Hepatocyte (in vitro differentiated cells): Measurements from ENCODE around the gene RPS3A. TPM values are rescaled to one million over a fixed set of nuclear protein-coding genes. Genes with fewer than 3 reads are reported as not detected.
"Not testable (repeated sequence)": the region's sequence is repeated elsewhere in the genome, so short reads cannot be mapped to it uniquely, and the experiment has no call there.

Experiments
- DNase-seq: peaks from one replicate; pipeline ENCODE4 v3.0.0-alpha.2; 2016; ENCODE audit warnings: low spot score
- H2AFZ ChIP-seq: fragments of 200-600 bp; sonication (generic); 2 replicates; pipeline ENCODE4 v1.6.0; 2016; ENCODE audit warnings: antibody characterized with exemption, mild to moderate bottlenecking
- H3K27ac ChIP-seq: fragments of 200-600 bp; sonication (generic); 2 replicates; pipeline ENCODE4 v1.5.1; 2016; ENCODE audit warnings: mild to moderate bottlenecking
- H3K27me3 ChIP-seq: fragments of 200-600 bp; sonication (generic); 2 replicates; pipeline ENCODE4 v1.6.1; 2016
- H3K36me3 ChIP-seq: fragments of 200-600 bp; sonication (generic); replicated peaks from 2 replicates; pipeline ENCODE4 v1.5.1; 2016; ENCODE audit warnings: low read depth; ENCODE audit not compliant: insufficient read depth
- H3K4me1 ChIP-seq: fragments of 200-600 bp; sonication (generic); 2 replicates; pipeline ENCODE4 v1.5.1; 2016; ENCODE audit warnings: mild to moderate bottlenecking, moderate library complexity; ENCODE audit not compliant: insufficient read depth
- H3K4me2 ChIP-seq: fragments of 200-600 bp; sonication (generic); 2 replicates; pipeline ENCODE4 v1.6.0; 2016
- H3K4me3 ChIP-seq: fragments of 200-600 bp; sonication (generic); 2 replicates; pipeline ENCODE4 v1.5.1; 2016; ENCODE audit warnings: mild to moderate bottlenecking
- H3K79me2 ChIP-seq: fragments of 200-600 bp; sonication (generic); 2 replicates; pipeline ENCODE4 v1.6.0; 2017; ENCODE audit warnings: mild to moderate bottlenecking
- H3K9me2 ChIP-seq: fragments of 200-600 bp; sonication (generic); replicated peaks from 2 replicates; pipeline ENCODE4 v1.6.0; 2017; ENCODE audit warnings: mild to moderate bottlenecking; ENCODE audit not compliant: insufficient read depth
- H3K9me3 ChIP-seq: fragments of 200-600 bp; sonication (generic); 2 replicates; pipeline ENCODE4 v1.5.1; 2016; ENCODE audit warnings: low read depth, mild to moderate bottlenecking
- H4K20me1 ChIP-seq: fragments of 200-600 bp; sonication (generic); 2 replicates; pipeline ENCODE4 v1.6.0; 2016; ENCODE audit warnings: mild to moderate bottlenecking; ENCODE audit not compliant: insufficient read depth, poor library complexity, severe bottlenecking
- CTCF ChIP-seq: fragments of 200-600 bp; sonication (generic); IDR thresholded peaks from 2 replicates; pipeline ENCODE4 v1.5.1; 2016; ENCODE audit warnings: antibody characterized with exemption, mild to moderate bottlenecking; ENCODE audit not compliant: poor library complexity
- EZH2 ChIP-seq: fragments of 200-600 bp; sonication (generic); IDR thresholded peaks from 2 replicates; pipeline ENCODE4 v1.6.1; 2016; ENCODE audit warnings: antibody characterized with exemption, mild to moderate bottlenecking, borderline replicate concordance
- EZH2phosphoT487 ChIP-seq: fragments of 200-600 bp; sonication (generic); IDR thresholded peaks from one replicate; pipeline ENCODE4 v1.6.1; 2018; ENCODE audit warnings: antibody characterized with exemption, mild to moderate bottlenecking, low read depth, moderate library complexity; ENCODE audit not compliant: unreplicated experiment, severe bottlenecking
- WGBS: methylation state at CpG from one replicate; pipeline ENCODE4 v1.1.6; 2016; ENCODE audit warnings: low lambda C conversion rate; ENCODE audit errors: missing lambda C conversion rate; 5-methylcytosine and 5-hydroxymethylcytosine counted together
- polyA plus RNA-seq: library from polyadenylated mRNA; unstranded; fragments of >200 nt; fragmentation: Nextera tagmentation; extraction: Ambion mirVana; gene quantifications from 2 replicates; pipeline ENCODE4 v1.2.1, GENCODE V29; 2016
- total RNA-seq: library from RNA; depleted of rRNA; stranded (reverse); fragments of >200 nt; gene quantifications from 2 replicates; pipeline ENCODE4 v1.2.3, GENCODE V29; 2014

The RPS3A gene
- total and polyA plus RNA-seq, 2 experiments from 2014 or later, result 755 to 4,013 TPM

GRCh38 chr4:151067316-151067970, 32.0 kb upstream of the RPS3A start:
- H3K36me3 ChIP-seq, result no peaks in the 10 kb centered on the region
- no peaks in the 10 kb centered on the region for H3K9me3 ChIP-seq

GRCh38 chr4:151074416-151074916, 25.0 kb upstream of the RPS3A start:
- no peak overlapping the region for H3K4me2 ChIP-seq
- H3K36me3 ChIP-seq, result no peaks in the 10 kb centered on the region
- H3K4me3 ChIP-seq, result no peak overlapping the region
- no peak overlapping the region for H2AFZ ChIP-seq
- H4K20me1 ChIP-seq, result no peaks in the 10 kb centered on the region
- H3K9me3 ChIP-seq, result no peaks in the 10 kb centered on the region
- no peak for TF ChIP-seq EZH2
- no peak for TF ChIP-seq CTCF
- TF ChIP-seq EZH2phosphoT487, result no peak
- H3K9me2 ChIP-seq, result no peaks in the 10 kb centered on the region
- no peaks in the 10 kb centered on the region for H3K79me2 ChIP-seq
- DNase-seq, result no peak
- H3K27ac ChIP-seq, result no peak overlapping the region
- no peaks in the 10 kb centered on the region for H3K4me1 ChIP-seq
- no peaks in the 10 kb centered on the region for H3K27me3 ChIP-seq

More at GRCh38 chr4:151067316-151067970, 32.0 kb upstream of the RPS3A start:
- H4K20me1 ChIP-seq, result no peaks in the 10 kb centered on the region
- H3K27ac ChIP-seq, result no peak overlapping the region
- no peak overlapping the region for H2AFZ ChIP-seq
- no peak for TF ChIP-seq CTCF
- TF ChIP-seq EZH2, result no peak
- no peak for TF ChIP-seq EZH2phosphoT487
- no peaks in the 10 kb centered on the region for H3K9me2 ChIP-seq
- H3K27me3 ChIP-seq, result no peaks in the 10 kb centered on the region
- no peaks in the 10 kb centered on the region for H3K79me2 ChIP-seq
- H3K4me1 ChIP-seq, result no peaks in the 10 kb centered on the region
- H3K4me2 ChIP-seq, result no peak overlapping the region
- WGBS, result 63% methylated on average over 5 of the region's 5 CpGs
- H3K4me3 ChIP-seq, result no peak overlapping the region
- DNase-seq, result no peak

GRCh38 chr4:151077978-151078377, 21.4 kb upstream of the RPS3A start:
- 84% methylated on average over 2 of the region's 2 CpGs for WGBS
- not testable (repeated sequence) for H3K4me1 ChIP-seq, H3K4me2 ChIP-seq, H3K79me2 ChIP-seq, H4K20me1 ChIP-seq, H3K9me2 ChIP-seq, H3K9me3 ChIP-seq, DNase-seq, H2AFZ ChIP-seq, H3K36me3 ChIP-seq, H3K4me3 ChIP-seq, H3K27me3 ChIP-seq, H3K27ac ChIP-seq

- Histone ChIP-seq H3K79me2 (no peaks in the 10 kb centered on the region), H3K9me3 (no peaks in the 10 kb centered on the region), H3K27ac (no peak overlapping the region), H4K20me1 (no peaks in the 10 kb centered on the region), H3K4me2 (no peak overlapping the region), H2AFZ (no peak overlapping the region), H3K27me3 (no peaks in the 10 kb centered on the region), H3K9me2 (no peaks in the 10 kb centered on the region), H3K4me1 (peaks cover 4% of the 10 kb centered on the region), H3K36me3 (no peaks in the 10 kb centered on the region), H3K4me3 (no peak overlapping the region)
- TF ChIP-seq EZH2phosphoT487, result no peak
- no peak for TF ChIP-seq CTCF
- no peak for TF ChIP-seq EZH2
- WGBS, result 83% methylated on average over 8 of the region's 8 CpGs
- DNase-seq, result no peak
Observed at GRCh38 chr4:151087467-151087866, 12.0 kb upstream of the RPS3A start.
